Measurements from ENCODE around the gene SP140. TPM values are rescaled to one million over a fixed set of nuclear protein-coding genes. Genes with fewer than 3 reads are reported as not detected.

The SP140 gene
- total and polyA plus RNA-seq, 2 experiments from 2014 or later: 0.24 to 0.70 TPM

DNA sequence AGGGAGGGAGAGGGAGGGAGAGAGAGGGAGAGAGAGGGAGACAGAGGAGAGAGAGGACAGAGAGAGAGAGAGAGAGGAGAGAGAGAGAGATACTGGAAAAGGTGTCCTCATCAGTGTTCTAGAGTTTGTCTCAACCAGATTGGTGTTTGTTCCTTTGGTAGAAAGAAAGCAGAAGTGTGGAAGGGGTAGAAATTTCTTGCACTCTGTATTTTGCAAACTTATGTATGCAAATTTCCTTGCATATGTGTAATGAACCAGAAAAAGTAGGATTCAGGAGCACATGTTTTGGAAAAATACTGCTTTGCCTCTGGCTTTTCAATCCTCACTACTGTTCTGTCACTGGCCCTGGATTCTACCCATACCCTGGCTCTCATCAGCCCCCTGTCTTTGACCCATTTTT, 1.1 kb upstream of the SP140 start (continued):
- TF ChIP-seq, protein P1, sequence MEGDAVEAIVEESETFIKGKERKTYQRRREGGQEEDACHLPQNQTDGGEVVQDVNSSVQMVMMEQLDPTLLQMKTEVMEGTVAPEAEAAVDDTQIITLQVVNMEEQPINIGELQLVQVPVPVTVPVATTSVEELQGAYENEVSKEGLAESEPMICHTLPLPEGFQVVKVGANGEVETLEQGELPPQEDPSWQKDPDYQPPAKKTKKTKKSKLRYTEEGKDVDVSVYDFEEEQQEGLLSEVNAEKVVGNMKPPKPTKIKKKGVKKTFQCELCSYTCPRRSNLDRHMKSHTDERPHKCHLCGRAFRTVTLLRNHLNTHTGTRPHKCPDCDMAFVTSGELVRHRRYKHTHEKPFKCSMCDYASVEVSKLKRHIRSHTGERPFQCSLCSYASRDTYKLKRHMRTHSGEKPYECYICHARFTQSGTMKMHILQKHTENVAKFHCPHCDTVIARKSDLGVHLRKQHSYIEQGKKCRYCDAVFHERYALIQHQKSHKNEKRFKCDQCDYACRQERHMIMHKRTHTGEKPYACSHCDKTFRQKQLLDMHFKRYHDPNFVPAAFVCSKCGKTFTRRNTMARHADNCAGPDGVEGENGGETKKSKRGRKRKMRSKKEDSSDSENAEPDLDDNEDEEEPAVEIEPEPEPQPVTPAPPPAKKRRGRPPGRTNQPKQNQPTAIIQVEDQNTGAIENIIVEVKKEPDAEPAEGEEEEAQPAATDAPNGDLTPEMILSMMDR (conservative IDR thresholded peaks at IDR 0.05; ENCODE audit: low read depth in 2 of 2): no peak
- TF ChIP-seq ZNF114 (CRISPR knock-in tag; IDR thresholded peaks at IDR 0.05) (no peak), EZH2 (IDR thresholded peaks at IDR 0.05; ENCODE audit: low read depth, unreplicated experiment) (no peak)

DNA sequence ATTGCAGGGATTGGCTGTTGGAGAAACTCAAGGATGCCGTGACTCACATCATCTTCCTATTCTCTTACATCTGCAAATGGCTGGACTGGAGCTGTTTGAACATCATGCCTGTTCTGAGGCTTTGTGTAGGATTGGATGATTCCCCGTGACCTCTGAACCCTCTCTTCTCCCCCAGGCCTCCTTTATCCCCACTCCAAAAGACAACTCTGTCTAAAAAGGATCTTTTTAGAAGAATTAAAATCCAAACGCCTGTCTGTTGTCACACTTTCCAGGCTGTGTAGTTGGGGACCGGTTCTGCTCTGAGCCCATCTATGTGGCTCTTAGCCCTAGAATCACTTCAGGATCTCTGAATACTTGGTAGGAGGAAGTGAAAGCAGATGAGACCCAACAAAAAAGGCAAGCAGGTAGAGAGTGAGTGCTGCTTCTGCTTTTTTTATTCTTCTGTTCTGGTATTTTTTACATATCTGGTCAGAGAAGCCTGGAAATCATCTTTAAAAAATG, 565 bp downstream of the SP140 start:
- H3K4me3 Mint-ChIP-seq: no peak overlapping the region
- H3K36me3 Mint-ChIP-seq (ENCODE audit: low read depth): peaks cover 13% of the 10 kb centered on the region
- Histone ChIP-seq H3K36me3 (ENCODE audit: insufficient read depth) (no peaks in the 10 kb centered on the region), H3K4me2 (no peak overlapping the region), H3K27ac (ENCODE audit: low read depth) (no peak overlapping the region), H3K4me1 (ENCODE audit: insufficient read depth) (0 out of 2 replicates have a peak, but pooled peaks cover 3% of the 10 kb centered on the region), H2AFZ (0 out of 2 replicates have a peak overlapping the region, but pooled peaks have one; percentile 28), H3F3A (replicated peaks; ENCODE audit: low read depth) (no peaks in the 10 kb centered on the region), H3K27me3 (ENCODE audit: insufficient read depth) (no peaks in the 10 kb centered on the region), H3K9me2 (ENCODE audit: insufficient read depth) (no peaks in the 10 kb centered on the region), H3K4me3 (no peak overlapping the region), H3K79me2 (replicated peaks; ENCODE audit: insufficient read depth) (no peaks in the 10 kb centered on the region), H4K20me1 (replicated peaks; ENCODE audit: insufficient read depth) (no peaks in the 10 kb centered on the region)
- TF ChIP-seq JUNB (IDR thresholded peaks at IDR 0.05; ENCODE audit: unreplicated experiment) (no peak), EZH2phosphoT487 (IDR thresholded peaks at IDR 0.05; ENCODE audit: unreplicated experiment) (no peak), EZH2 (IDR thresholded peaks at IDR 0.05; ENCODE audit: low read depth, unreplicated experiment) (no peak), CREB1 (CRISPR knock-in tag; IDR thresholded peaks at IDR 0.05; ENCODE audit: low read depth) (no peak), POLR2AphosphoS5 (IDR thresholded peaks at IDR 0.05; ENCODE audit: low read depth) (no peak), ZNF114 (CRISPR knock-in tag; IDR thresholded peaks at IDR 0.05) (no peak), STAT1 (IDR thresholded peaks at IDR 0.05; ENCODE audit: unreplicated experiment) (no peak), NANOG (IDR thresholded peaks at IDR 0.05; ENCODE audit: borderline replicate concordance) (no peak), ZNF331 (CRISPR knock-in tag; IDR thresholded peaks at IDR 0.05; ENCODE audit: low read depth) (no peak)
- TF ChIP-seq, protein P2, sequence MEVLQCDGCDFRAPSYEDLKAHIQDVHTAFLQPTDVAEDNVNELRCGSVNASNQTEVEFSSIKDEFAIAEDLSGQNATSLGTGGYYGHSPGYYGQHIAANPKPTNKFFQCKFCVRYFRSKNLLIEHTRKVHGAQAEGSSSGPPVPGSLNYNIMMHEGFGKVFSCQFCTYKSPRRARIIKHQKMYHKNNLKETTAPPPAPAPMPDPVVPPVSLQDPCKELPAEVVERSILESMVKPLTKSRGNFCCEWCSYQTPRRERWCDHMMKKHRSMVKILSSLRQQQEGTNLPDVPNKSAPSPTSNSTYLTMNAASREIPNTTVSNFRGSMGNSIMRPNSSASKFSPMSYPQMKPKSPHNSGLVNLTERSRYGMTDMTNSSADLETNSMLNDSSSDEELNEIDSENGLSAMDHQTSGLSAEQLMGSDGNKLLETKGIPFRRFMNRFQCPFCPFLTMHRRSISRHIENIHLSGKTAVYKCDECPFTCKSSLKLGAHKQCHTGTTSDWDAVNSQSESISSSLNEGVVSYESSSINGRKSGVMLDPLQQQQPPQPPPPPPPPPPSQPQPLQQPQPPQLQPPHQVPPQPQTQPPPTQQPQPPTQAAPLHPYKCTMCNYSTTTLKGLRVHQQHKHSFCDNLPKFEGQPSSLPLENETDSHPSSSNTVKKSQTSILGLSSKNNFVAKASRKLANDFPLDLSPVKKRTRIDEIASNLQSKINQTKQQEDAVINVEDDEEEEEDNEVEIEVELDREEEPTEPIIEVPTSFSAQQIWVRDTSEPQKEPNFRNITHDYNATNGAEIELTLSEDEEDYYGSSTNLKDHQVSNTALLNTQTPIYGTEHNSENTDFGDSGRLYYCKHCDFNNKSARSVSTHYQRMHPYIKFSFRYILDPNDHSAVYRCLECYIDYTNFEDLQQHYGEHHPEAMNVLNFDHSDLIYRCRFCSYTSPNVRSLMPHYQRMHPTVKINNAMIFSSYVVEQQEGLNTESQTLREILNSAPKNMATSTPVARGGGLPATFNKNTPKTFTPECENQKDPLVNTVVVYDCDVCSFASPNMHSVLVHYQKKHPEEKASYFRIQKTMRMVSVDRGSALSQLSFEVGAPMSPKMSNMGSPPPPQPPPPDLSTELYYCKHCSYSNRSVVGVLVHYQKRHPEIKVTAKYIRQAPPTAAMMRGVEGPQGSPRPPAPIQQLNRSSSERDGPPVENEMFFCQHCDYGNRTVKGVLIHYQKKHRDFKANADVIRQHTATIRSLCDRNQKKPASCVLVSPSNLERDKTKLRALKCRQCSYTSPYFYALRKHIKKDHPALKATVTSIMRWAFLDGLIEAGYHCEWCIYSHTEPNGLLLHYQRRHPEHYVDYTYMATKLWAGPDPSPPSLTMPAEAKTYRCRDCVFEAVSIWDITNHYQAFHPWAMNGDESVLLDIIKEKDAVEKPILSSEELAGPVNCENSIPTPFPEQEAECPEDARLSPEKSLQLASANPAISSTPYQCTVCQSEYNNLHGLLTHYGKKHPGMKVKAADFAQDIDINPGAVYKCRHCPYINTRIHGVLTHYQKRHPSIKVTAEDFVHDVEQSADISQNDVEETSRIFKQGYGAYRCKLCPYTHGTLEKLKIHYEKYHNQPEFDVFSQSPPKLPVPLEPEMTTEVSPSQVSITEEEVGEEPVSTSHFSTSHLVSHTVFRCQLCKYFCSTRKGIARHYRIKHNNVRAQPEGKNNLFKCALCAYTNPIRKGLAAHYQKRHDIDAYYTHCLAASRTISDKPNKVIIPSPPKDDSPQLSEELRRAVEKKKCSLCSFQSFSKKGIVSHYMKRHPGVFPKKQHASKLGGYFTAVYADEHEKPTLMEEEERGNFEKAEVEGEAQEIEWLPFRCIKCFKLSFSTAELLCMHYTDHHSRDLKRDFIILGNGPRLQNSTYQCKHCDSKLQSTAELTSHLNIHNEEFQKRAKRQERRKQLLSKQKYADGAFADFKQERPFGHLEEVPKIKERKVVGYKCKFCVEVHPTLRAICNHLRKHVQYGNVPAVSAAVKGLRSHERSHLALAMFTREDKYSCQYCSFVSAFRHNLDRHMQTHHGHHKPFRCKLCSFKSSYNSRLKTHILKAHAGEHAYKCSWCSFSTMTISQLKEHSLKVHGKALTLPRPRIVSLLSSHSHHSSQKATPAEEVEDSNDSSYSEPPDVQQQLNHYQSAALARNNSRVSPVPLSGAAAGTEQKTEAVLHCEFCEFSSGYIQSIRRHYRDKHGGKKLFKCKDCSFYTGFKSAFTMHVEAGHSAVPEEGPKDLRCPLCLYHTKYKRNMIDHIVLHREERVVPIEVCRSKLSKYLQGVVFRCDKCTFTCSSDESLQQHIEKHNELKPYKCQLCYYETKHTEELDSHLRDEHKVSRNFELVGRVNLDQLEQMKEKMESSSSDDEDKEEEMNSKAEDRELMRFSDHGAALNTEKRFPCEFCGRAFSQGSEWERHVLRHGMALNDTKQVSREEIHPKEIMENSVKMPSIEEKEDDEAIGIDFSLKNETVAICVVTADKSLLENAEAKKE (CRISPR knock-in tag; IDR thresholded peaks at IDR 0.05): no peak
- TF ChIP-seq, protein P3, sequence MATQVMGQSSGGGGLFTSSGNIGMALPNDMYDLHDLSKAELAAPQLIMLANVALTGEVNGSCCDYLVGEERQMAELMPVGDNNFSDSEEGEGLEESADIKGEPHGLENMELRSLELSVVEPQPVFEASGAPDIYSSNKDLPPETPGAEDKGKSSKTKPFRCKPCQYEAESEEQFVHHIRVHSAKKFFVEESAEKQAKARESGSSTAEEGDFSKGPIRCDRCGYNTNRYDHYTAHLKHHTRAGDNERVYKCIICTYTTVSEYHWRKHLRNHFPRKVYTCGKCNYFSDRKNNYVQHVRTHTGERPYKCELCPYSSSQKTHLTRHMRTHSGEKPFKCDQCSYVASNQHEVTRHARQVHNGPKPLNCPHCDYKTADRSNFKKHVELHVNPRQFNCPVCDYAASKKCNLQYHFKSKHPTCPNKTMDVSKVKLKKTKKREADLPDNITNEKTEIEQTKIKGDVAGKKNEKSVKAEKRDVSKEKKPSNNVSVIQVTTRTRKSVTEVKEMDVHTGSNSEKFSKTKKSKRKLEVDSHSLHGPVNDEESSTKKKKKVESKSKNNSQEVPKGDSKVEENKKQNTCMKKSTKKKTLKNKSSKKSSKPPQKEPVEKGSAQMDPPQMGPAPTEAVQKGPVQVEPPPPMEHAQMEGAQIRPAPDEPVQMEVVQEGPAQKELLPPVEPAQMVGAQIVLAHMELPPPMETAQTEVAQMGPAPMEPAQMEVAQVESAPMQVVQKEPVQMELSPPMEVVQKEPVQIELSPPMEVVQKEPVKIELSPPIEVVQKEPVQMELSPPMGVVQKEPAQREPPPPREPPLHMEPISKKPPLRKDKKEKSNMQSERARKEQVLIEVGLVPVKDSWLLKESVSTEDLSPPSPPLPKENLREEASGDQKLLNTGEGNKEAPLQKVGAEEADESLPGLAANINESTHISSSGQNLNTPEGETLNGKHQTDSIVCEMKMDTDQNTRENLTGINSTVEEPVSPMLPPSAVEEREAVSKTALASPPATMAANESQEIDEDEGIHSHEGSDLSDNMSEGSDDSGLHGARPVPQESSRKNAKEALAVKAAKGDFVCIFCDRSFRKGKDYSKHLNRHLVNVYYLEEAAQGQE (IDR thresholded peaks at IDR 0.05; ENCODE audit: unreplicated experiment): no peak
- TF ChIP-seq, protein P4, sequence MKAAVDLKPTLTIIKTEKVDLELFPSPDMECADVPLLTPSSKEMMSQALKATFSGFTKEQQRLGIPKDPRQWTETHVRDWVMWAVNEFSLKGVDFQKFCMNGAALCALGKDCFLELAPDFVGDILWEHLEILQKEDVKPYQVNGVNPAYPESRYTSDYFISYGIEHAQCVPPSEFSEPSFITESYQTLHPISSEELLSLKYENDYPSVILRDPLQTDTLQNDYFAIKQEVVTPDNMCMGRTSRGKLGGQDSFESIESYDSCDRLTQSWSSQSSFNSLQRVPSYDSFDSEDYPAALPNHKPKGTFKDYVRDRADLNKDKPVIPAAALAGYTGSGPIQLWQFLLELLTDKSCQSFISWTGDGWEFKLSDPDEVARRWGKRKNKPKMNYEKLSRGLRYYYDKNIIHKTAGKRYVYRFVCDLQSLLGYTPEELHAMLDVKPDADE (IDR thresholded peaks at IDR 0.05): no peak
- peaks cover 9% of the 10 kb centered on the region; the same call in 2 of the 3 replicates for H3K4me1 Mint-ChIP-seq
- no peak for ATAC-seq
- DNase-seq (ENCODE audit: low spot score): no peak
- peaks cover 3% of the 10 kb centered on the region for H3K27me3 Mint-ChIP-seq (ENCODE audit: insufficient read depth, low read depth, poor library complexity)
- no peak overlapping the region for H3K27ac Mint-ChIP-seq
- H3K9me3 Mint-ChIP-seq: peaks cover 14% of the 10 kb centered on the region

All from GM23338 (cell line).